Jurkat, Clone E6-1 (cell line): ENCODE data around the gene CAMK1G.

Experiments
- DNase-seq: peaks from one replicate; pipeline ENCODE4 v3.0.0-alpha.2; 2011; ENCODE audit warnings: low read depth, low spot score
- H3K4me3 ChIP-seq: 2 replicates; pipeline ENCODE4 v1.5.1; 2011; ENCODE audit warnings: mild to moderate bottlenecking, low read length, control low read depth, moderate library complexity

CAMK1G gene

GRCh38 chr1:209651138-209651587 is 67.6 kb downstream of the CAMK1G start:
- DNase-seq: no peak
- no peak overlapping the region for H3K4me3 ChIP-seq

GRCh38 chr1:209652121-209652735 is 68.7 kb downstream of the CAMK1G start, which contains the start of gene LAMB3:
Gene LAMB3, minus strand, starts transcription at chr1:209652425. Its CDS starts 1,481 bp downstream, at chr1:209650944.
- DNase-seq: no peak

GRCh38 chr1:209652873-209653401 is 69.4 kb downstream of the CAMK1G start:
- no peak for DNase-seq

More at GRCh38 chr1:209652121-209652735, 68.7 kb downstream of the CAMK1G start, which contains the start of gene LAMB3:
- no peak within 1 kb of the TSS for H3K4me3 ChIP-seq

GRCh38 chr1:209653915-209654351 is 70.4 kb downstream of the CAMK1G start:
- H3K4me3 ChIP-seq: no peak overlapping the region
- DNase-seq: no peak

More at GRCh38 chr1:209652873-209653401, 69.4 kb downstream of the CAMK1G start:
- no peak overlapping the region for H3K4me3 ChIP-seq

GRCh38 chr1:209655411-209656231 is 72.1 kb downstream of the CAMK1G start:
- no peak overlapping the region for H3K4me3 ChIP-seq
- DNase-seq: no peak

- no peak for DNase-seq
- H3K4me3 ChIP-seq: no peak overlapping the region
Measured at GRCh38 chr1:209657140-209657879, 73.8 kb downstream of the CAMK1G start.

GRCh38 chr1:209657918-209658317 is 74.4 kb downstream of the CAMK1G start:
- DNase-seq: no peak
- H3K4me3 ChIP-seq: no peak overlapping the region

- no peak overlapping the region for H3K4me3 ChIP-seq
- no peak for DNase-seq
Measured at GRCh38 chr1:209659909-209660308, 76.4 kb downstream of the CAMK1G start.

- no peak for DNase-seq
- no peak overlapping the region for H3K4me3 ChIP-seq
Measured at GRCh38 chr1:209661071-209661470, 77.6 kb downstream of the CAMK1G start.

- no peak for DNase-seq
Measured at GRCh38 chr1:209662879-209663327, 79.4 kb downstream of the CAMK1G start.

More at GRCh38 chr1:209662879-209663327, 79.4 kb downstream of the CAMK1G start:
- H3K4me3 ChIP-seq: no peak overlapping the region
